ENCODE data around the gene CMTM7.
"Not testable (repeated sequence)": the region's sequence is repeated elsewhere in the genome, so short reads cannot be mapped to it uniquely, and the experiment has no call there.

Gene CMTM7

DNA sequence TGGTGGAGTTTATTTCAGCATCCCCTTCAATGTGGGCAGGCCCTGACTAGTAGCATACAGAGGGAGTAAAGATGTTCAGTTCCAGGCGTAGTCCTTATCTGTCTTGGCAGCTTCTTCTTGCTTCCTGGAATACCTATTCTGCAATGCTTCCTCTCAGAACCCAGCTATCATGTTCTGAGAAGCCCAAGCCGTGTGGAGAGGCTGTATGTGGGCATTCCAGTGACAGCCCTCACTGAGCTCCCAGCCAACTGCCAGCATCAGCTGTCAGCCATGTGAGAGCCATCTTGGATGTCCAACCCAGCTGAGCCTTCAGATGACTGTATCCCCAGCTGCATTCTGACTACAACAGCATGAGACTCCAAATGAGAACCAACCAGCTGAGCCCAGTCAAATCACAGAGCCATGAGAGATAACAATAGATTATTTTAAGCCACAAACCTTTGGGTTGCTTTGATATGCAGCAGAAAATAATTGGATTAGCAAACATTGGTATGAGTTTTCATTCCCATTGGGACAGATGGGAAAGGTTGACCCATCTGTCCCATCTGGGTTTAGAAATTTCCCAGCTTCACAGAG is 8.4 kb upstream of the CMTM7 start:
- peak; percentile 75 for DNase-seq

DNA sequence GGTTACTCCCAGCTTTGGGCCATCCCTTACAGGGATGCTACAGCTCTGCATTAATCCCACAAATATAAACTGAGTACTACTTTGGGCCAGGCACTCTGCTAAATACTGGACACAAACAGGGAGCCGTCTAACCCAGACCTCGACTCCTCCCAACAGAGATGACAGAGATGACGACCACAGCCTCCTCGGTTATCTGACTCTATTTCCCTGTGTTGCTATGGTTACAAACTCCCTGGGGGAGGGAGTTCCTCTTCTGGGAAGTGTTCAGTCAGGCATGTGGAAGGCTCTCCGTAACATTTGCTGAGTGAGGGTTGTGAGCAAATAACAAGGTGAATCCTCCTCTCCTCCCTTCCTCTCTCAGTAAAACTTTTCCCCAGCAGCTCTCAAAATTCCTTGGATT is 6.7 kb upstream of the CMTM7 start:
- peak; percentile 10 for DNase-seq

GRCh38 chr3:32387512-32387911 is 4.1 kb upstream of the CMTM7 start:
- DNase-seq: no peak

GRCh38 chr3:32389577-32389976 is 2.1 kb upstream of the CMTM7 start:
- not testable (repeated sequence) for DNase-seq

DNA sequence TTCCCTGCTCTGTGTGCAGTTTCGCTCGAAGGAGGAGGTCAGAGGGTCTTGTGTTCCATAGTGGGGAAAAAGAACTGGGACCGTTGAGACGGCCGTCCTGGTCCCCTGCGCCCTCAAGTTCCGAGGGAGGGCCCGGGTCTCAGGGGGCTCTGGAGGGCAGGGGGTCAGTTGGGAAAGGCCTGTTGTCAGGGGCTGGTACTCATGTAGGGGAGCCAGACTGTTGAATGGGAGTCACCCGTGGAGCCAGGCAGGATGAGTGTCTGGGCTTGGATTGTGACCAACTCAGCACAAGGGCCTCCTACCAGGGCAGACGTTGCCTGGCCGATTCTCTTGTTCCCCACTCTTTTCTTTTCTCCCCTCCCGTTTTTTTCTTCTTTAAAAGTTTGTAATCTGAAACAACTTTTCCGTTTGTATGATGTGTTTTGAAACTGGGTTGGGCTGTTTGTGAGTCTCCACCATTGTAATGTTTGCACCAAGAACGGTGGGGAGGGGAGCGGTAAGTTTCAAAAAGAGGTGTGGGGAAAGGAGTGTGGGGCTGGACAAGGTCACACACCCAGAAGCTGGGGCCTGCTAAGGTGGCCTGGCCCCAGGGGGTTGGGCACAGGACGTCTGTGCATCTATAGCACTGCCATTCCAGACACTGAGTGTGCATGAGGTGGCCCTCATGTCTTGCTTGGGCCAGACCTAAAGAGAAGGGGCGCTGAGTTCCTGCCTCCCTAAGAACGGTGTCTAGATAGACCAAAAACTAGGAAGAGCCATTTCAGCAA is 1.1 kb downstream of the CMTM7 start:
- DNase-seq: no peak

- no peak for DNase-seq
Measured at GRCh38 chr3:32395496-32395895, 3.8 kb downstream of the CMTM7 start.

DNA sequence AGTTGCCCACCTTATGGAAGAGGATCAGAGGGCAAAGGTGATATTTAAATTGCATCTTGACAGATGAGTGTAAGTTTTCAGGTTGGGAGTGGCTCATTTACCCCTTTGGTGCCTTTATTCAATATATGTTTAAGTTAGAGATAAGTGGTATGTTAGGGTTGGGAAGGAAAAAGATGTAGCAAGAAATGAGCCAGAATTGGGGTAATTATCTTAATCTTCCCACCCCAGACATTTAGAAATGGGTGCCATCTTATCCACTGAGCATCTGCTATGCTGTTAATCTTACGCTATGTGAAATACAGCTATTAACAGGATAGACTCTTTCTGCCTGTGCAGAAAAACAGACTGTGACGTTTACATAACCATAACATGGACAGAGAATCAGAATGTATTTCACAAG is 6.3 kb downstream of the CMTM7 start:
- peak; percentile 48 for DNase-seq

DNA sequence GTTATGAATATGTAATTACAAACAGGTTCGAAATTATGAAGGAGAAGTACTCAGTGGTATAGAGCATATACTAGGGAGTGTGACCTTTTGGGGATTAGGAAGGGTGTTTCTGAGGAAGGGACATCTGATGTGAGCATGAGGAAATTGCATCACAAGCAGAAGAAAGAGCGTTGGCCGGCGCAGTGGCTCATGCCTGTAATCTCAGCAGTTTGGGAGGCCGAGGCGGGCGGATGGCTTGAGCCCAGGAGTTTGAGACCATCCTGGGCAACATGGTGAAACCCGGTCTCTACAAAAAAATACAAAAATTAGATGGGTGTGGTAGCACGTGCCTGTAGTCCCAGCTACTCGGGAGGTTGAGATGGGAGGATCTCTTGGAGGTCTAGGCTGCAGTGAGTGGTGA is 6.9 kb downstream of the CMTM7 start:
- DNase-seq: peak; percentile 13

- peak; percentile 67 for DNase-seq
Measured at GRCh38 chr3:32399030-32399620, 7.5 kb downstream of the CMTM7 start.

DNA sequence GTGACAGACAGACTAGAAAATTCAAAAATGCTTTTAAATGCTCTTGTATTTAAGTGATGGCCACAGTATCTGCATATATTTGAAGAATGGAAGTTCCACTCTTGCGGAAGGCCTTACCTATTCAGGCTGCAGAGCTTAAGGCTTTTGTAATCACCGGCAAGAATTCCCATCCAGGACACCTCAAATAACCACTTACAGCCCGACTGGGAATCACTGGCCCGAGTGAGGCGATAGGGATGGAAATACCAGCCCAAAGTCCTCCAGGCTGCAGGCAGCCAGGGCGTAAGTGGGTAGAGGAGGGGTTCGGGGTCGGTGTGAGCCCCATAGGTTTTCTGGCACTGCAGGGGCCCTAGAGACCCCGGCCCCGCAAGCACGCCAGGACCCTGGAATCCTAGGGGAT is 9.5 kb downstream of the CMTM7 start:
- DNase-seq: no peak

DNA sequence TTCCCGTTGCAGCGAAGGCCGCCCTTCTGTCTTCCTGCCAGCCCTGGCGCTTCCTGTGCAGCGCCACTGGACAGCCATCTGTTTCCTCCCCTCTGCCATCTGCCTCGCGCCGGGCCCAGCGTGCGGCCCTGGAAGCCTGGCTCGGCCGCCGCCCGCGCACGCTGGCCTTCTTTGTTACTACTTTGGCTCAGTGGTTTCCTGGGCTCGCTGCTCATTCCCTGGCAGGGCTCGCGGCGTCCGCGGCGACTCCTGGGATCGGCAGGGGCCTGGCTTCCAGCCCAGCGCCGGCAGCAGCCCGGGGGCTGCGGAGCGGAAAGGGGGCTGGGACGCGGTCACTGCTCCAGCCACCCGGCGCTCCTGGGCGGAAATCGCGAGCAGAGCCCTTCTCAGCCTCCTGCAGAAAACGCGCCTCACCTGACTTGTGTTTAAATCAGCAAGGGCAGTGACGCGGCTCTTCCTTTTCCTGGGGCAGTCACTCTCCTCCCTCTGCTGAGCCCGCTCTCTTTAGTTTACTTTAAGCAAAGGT is 10.0 kb downstream of the CMTM7 start:
- DNase-seq: peak; percentile 82

DNA sequence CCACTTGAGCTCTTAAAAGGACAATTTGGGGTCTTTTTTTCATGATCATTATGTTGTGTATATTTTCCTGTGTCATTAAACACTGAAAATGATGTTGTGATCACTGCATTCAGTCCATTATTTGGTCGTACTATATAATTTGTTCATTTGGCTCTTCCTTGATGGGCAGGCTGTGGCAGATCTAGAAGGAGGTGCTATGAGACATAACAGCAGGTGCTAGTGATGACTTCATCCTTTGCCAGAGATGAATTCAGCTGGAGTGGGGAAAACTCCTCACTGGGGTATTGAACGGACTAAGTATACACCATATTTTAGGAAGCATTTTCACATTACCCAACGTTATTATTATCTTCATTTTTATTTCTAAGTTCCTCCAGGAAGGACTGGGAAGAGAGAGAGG is 12.0 kb downstream of the CMTM7 start:
- DNase-seq: no peak

GRCh38 chr3:32404714-32405113 is 13.1 kb downstream of the CMTM7 start:
- no peak for DNase-seq

- DNase-seq: no peak
Measured at GRCh38 chr3:32405155-32405554, 13.5 kb downstream of the CMTM7 start.

DNA sequence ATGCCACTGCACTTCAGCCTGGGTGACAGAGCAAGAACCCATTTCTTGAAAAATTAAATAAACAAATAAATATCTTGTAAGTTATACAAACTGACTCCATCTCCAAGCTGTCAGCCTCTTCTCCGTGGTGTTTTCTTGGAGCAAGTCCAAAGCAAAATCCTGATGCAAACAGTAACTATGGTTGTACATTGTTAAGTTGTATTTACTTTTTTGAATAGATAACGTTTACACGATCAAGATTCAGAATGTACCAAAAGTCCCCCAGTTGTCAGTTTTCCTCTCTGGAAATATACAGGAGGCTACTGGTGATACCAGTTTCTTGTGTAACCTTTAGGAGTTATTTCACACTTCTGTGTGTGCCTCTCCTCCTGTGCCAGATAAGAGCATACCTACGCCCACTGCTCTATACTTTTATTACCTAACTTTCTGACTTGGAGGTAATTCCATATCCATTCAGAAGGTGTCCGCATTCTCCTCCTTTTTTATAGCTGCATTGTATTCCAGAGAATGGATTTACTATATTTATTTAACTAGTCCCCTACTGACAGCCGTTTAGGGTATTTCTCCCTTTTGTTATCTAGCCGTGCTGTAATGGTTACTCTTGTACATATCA is 14.2 kb downstream of the CMTM7 start:
- DNase-seq: no peak

DNA sequence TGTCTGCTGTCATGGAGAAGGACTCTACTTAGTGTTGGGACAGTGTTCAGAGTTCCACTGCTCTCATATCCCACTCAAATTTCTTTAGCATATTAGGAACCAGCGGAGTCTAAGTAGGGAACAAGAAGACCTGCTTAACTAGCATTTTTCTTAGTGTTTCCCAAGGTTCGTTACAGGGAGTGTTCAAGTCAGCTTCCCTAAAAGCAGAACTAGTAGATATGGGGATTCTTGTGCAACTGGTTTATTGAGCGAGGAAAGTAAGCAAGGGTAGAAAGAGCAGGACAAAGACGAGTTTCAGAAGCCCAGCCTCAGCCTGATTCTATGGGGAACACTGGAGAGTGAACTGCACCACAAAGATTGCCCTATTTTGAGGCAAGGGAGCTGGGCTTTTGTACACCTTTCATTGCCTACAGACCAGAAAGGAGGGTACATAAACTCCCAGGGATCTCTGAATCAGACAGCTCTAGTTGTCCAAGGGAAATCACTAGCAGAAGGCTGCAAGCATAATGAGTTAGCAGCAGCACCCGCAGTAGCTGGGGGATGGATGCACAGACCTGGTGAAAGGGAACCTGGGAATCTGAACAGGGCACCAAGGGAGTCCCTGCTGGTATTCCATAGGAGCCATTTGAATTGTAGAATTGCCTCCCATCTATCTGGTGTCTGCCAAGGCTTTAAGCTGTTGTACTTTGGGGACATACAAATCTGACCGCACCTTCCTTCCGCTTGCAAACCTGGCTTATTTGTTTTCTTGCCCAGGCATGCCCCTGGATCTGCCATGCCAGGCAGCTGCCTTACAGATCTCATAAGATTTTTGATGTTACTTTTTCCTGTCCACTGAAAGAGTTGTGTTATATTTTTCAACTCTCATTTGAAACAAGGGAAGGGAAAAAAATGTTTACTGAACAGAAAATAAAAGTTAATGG is 15.1 kb downstream of the CMTM7 start:
- DNase-seq: no peak

GRCh38 chr3:32410367-32411246 is 19.0 kb downstream of the CMTM7 start:
- peak; percentile 82 for DNase-seq

- no peak for DNase-seq
Measured at GRCh38 chr3:32411442-32411841, 19.8 kb downstream of the CMTM7 start.

GRCh38 chr3:32412887-32413286 is 21.2 kb downstream of the CMTM7 start:
- DNase-seq: peak; percentile 22

DNA sequence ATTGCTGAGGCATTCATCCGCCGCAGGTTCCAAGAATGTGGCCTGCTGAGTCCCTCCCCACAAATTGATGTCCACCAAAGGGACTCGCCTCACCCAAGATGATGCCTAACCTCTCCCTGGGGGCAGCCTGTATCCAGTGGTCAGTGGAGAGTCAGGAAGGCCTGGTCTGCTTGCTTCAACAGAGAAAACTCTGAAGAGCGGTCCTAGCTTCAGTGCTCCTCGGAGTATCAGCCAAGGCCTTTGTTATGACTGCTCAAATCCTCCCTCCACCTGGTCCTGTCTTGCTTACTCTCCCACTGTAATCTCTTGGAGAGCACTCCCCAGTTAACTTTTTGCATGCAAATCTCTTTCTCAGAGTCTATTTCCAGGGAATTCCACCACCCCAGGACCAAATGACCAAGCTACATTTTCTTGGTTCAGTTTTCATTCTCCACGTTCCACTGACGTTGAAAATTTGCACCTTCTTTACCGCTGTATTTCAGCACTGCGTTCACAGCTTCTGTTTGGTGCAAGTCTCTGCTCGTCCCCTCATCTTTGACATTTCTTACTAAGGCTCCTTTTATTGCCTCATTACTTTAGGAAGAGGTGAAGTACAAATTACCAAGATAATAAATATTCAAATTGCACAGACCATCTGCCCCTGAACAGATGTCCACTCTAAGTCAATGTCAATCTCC is 22.3 kb downstream of the CMTM7 start:
- peak; percentile 4 for DNase-seq

Measured in NCI-H82 (cell line).